Activated CD4-positive, alpha-beta T cell treated with anti-CD3 and anti-CD28 coated beads, Interleukin-2, amount 50 U/mL, for 16 hours (primary cell): ENCODE data around the gene TRIM59.
A peak's percentile ranks its signal among the peaks of the same experiment; 100 is the strongest.

Experiments used
- DNase-seq: peaks from one replicate; pipeline ENCODE4 v3.0.0-alpha.2; 2020

The TRIM59 gene, protein sequence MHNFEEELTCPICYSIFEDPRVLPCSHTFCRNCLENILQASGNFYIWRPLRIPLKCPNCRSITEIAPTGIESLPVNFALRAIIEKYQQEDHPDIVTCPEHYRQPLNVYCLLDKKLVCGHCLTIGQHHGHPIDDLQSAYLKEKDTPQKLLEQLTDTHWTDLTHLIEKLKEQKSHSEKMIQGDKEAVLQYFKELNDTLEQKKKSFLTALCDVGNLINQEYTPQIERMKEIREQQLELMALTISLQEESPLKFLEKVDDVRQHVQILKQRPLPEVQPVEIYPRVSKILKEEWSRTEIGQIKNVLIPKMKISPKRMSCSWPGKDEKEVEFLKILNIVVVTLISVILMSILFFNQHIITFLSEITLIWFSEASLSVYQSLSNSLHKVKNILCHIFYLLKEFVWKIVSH

DNA sequence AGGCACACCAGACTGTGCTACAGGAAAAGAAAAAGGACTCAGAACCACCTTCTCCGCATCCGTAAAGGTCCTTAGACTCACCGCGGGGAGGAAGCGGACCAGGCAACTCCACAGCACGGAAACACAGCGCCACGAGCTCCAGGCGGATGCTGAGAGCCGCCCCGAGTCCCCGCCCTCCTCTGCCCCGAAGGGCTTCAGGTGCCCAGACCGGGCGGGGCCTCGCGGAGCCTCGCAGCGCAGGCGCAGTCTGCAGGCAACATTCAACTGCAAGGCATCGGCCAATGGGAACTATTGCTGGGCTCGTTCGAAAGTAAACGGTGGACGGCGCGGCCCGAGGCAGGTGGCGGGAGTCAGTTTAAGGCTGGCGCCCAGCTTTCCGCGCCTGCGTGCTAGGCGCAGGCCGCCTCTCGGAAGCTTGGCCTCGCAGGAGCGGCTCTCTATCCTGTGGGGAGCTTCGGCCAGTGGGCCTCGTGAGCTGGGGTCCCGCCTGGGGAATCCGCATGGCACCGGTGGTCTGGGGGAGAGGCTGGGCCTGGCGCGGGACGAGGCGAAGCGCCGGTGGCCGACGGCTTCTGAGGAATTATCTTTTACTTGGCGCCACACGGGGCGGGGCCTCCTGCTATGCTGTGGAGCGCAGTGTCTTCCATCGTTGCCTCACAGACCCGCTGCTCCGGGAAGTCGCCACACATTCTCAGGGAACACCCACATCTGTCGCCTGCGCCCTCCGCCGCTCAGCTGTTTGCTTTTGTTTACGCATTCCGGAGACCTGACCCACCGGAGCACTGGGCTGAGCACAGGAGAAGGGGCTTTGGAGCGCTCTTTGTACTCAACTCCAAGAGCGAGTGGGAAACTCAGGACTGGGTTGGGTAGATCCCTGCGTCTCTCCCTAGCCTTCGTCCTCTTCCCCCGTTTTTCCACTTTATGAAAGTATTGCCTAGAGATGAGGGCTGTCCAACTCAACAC lies at the start of gene TRIM59:
TRIM59 (minus strand) TSS at position 151 of the 963 bp plus-strand sequence. CDS start 10,603 bp downstream, outside the sequence.
- DNase-seq, result peak; percentile 99

DNA sequence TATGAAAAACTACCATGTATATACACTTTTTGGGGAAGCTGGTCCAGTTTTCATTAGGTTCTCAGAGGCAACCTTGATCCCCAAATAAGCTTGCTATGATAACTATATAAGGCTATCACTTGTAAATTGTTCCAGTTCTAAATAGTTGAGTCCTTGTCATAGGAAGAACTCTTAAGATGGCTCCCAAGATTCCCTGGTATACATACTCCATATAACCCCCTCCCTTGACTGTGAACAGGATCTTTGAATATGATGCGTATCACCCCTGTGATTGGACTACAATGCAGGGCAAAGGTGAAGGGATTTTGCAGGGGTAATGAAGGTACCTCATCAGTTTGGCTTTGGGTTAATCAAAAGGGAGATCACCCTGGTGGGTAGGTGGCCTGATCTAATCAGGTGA lies 48.6 kb upstream of the TRIM59 start:
- no peak for DNase-seq

DNA sequence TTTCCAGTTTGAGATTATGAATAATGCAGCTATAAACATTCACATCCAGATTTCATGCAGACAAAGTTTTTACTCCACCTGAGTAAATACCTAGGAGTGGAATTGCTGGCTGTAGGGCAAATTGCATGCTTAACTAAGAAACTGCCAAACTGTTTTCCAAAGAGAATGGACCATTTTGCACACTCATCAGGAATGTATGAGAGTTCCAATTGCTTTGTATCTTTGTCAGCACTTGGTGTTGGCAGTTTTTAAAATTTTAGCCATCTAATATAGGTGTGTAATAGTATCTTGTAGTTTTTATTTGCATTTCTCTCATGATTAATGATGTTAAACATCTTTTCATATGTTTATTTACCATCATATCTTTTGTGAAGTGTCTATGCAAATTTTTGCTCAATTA lies 40.6 kb upstream of the TRIM59 start:
- no peak for DNase-seq

- peak; percentile 40 for DNase-seq
Observed at GRCh38 chr3:160486459-160486869, 36.9 kb upstream of the TRIM59 start.

DNA sequence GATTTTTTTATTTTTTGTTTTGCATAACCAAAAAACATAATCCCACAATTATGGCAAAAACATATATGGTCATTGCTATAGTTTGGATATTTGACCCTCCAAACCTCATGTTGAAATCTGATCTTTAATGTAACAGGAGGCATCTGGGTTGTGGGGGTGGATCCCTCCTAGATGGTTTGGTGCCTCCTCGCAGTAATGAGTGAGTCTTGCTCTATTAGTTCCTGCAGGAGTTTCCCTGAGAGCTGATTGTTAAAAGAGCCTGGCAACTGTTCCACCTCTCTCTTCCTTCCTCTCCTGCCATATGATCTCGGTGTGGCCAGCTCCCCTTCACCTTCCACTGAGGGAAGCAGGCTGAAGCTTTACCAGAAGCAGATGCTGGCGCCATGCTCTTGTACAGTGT lies 33.2 kb upstream of the TRIM59 start:
- DNase-seq, result no peak

DNA sequence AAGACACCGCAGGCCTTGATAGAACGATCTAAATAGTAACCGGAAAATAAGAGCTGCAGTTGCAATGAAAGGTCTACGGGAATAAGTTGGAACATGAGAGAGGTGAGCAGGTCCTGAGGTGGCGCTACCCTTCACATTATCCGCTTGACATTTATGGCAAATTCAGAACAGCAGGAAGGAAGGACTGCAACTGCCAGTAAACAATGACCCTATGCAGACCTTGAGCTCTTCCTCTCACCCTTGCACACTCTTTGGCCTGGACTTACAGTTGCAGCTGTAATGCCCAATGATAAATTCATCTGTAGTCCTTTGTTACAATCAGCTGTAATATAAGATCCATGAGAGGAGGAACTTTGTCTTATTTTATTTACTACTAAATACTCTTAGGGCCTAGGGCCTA lies 32.3 kb upstream of the TRIM59 start:
- no peak for DNase-seq

DNA sequence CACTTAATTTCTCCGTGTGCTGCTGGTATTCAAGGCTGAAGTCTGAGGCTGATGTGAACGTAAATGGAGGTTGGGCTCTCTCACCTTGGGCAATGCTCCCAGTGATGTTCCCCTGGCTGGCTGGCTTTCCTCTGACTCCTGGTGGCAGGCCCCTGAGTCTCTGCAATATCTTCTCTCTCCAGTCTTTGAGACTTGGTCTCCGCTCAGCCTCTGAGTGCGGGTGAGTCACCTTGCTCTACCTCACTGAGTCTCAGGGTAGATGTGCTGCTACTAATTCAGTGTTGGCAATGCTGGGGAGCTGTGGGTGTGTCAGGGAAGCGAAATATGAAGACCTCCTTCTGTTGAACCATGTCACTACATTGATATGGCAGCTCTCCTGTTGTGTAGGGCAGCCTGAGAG lies 31.3 kb upstream of the TRIM59 start:
- DNase-seq, result no peak

- no peak for DNase-seq
Observed at GRCh38 chr3:160479376-160479775, 29.8 kb upstream of the TRIM59 start.

DNA sequence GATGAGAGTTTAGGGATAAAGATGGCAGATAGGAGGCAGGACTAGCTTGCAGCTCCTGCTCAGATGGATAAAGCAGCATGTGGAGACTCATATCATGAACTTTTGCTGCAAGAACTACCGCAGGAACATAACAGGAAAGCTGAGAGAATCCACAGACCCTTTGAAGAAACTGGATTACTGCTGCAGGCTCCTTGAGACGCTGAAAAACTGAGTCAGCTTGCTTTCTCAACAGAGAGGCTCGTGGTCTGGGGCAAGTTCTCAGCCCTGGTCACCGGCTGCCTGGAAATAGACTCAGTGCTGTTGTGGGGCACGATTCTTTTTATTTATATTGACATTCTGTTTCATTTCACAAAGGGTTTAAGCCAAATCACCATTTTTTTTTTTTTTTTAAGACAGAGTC lies 28.8 kb upstream of the TRIM59 start:
- DNase-seq, result no peak

DNA sequence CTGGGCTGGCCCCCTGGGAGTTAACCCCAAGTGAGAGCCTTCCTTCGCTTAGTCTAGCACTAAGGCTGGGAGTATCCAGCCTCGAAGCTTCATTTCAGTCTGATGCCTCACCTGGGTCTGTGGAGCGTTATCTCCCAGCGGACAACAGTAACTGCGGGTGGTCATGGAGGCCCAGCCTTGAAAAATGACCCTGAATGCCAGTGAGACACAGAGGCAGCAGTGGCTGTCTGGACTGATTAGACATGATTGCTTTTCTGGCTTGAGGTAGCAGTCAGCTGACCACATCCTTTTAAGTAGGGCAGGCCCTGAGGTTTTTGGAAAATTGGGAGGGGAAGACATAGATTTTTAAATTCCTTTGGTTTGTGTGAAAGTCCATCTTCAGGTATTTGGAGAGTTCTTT lies 28.2 kb upstream of the TRIM59 start:
- no peak for DNase-seq

GRCh38 chr3:160475884-160476283 lies 26.3 kb upstream of the TRIM59 start:
- DNase-seq, result no peak

DNA sequence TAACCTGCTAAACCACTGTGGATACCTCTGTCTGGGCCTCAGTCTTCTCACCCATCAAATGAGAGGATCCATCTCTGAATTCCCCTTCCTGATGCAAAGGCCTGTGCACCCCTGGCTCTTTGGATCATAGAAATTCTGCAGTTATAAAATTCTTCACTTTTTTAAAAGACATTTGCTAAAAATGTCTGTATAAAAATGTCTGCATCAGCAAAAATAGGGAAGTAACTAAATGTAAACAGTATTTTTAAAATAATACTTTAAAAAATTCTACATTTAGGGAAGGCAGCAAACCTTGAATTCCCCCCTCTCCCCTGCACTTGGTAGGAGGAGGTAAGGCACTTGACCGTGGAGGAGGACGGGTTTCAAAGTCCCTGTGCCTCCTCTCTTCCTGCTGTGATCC lies 25.6 kb upstream of the TRIM59 start:
- DNase-seq, result no peak

DNA sequence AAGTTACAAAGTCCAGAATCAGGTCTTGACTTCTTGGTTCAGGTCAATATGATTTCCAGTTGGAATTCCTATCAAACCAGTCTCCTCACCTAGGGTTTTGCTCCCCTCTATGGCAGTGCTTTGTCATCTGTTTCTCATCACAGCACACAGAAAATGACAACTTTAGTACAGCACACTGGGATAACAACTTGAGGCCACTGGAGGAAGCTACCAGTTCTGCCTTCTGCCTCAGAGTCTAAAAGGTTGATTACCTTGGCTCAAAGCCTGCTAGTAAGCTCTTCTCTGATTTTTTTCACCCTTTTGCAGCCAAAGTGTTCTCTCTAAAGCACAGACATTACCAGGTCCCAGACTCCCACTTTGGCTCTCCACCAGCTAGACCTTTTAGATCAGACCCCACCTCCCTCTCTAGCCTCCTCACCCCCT lies 24.8 kb upstream of the TRIM59 start:
- DNase-seq, result no peak

- DNase-seq, result no peak
Observed at GRCh38 chr3:160473978-160474377, 24.4 kb upstream of the TRIM59 start.

DNA sequence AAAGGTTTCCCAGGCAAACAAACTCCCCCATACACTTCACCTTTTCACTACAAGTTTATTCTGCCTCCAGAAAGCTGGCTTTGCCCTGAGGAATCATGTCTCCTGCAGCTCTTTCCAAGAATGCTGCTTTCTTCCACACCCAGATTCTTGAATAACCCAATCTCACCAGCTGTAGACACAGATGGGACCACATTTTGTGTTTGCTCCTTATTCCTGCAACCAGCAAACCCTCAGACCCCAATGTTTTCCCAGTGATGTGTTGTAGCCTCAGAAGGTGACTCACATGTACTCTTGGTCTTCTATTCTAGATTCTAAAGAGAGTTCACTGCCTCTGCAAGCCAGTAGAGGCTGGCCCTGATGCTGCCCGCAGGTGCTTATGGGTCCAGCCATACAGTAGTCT lies 23.6 kb upstream of the TRIM59 start:
- no peak for DNase-seq

DNA sequence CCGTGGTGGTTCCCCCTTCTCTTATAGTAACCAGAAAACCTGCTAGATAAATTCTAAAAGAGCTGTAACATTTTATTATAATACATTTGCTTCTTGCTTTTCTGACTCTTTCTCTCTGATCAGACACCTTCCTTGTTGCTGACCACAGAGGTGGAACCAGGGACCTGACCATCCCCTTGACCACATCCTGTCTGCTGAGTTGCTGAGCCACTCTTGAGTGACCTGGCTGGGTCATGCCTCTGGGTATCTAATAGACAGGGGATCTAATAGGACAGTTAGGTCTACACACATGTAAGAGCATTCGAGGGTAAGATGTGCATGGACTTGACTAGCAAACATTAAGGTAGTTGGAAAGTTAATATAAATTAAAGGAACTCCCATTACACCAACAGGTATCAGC lies 22.8 kb upstream of the TRIM59 start:
- no peak for DNase-seq

GRCh38 chr3:160471892-160472291 lies 22.3 kb upstream of the TRIM59 start:
- DNase-seq, result no peak

DNA sequence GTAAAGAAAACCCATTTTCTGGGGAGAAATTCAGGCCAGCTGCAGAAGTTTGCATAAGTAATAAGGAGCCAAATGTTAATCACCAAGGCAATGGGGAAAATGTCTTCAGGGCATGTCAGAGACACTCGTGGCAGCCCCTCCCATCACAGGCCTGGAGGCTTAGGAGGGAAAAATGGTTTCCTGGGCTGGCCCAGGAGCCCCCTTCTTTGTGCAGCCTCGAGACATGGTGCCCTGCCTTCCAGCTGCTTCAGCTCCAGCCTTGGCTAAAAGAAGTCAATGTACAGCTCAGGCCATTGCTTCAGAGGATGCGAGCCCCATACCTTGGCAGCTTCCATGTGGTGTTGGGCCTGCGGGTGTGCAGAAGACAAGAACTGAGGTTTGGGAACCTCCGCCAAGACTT lies 20.6 kb upstream of the TRIM59 start:
- DNase-seq, result no peak

- DNase-seq, result no peak
Observed at GRCh38 chr3:160464971-160465370, 15.4 kb upstream of the TRIM59 start.

DNA sequence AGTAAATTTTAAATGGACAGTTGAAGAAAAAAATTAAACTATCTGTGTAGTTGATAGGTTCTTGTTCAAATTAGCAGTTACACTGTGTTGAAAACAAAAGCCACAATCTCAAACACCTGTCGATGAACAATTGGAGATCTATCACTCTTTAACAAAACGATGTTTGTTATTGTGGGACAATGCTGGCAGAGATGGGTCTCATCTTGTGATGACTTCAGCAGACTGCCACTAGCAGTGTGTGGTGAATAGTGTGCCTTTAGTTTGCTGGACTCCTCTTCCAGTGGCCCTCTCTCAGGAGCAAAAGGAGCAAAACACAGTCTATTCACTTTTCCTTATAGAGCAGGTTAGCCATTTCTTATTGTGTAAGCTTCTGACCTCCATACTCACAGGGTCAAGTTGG lies 14.7 kb upstream of the TRIM59 start:
- DNase-seq, result no peak

- DNase-seq, result no peak
Observed at GRCh38 chr3:160460033-160460432, 10.4 kb upstream of the TRIM59 start.

DNA sequence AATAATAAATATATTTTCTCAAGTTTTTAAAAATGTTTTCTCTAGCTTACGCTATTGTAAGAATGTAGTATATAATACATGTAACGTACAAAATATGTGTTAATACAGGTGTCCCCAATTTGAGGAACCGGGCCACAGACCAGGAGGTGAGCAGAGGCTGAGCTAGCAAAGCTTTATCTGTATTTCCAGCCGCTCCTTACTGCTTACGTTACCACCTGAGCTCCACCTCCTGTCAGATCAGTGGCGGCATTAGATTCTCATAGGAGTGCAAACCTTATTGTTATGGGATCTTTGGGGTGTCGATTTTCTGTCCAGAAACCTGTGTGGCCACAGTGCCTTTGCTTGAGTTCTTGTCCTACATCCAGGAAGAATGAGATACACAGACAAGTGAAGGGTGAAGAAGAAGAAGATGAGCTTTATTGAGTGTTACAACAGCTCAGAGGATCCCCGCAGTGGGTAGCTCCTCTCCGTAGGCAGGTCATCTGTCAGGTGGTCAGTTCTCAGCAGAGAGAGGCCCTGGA lies 9.9 kb upstream of the TRIM59 start:
- no peak for DNase-seq

DNA sequence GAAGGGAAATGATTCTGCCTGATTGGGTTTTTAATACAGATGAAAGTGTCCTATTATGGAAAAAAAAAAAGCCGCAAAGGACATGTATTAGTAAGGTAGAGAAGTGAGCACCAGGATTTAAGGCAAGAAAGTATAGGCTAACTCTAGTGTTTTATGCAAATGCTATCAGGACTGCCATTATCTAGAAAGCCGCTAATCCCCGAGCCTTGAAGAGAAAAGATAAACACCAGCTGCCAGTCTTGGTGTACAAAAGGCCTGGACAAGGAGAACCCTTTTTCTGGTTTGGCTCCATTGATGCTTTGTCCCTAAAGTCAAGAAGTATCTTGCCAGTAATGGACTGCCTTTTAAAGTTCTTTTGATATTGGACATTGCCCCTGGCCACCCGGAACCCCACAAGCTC lies 8.6 kb upstream of the TRIM59 start:
- DNase-seq, result no peak

DNA sequence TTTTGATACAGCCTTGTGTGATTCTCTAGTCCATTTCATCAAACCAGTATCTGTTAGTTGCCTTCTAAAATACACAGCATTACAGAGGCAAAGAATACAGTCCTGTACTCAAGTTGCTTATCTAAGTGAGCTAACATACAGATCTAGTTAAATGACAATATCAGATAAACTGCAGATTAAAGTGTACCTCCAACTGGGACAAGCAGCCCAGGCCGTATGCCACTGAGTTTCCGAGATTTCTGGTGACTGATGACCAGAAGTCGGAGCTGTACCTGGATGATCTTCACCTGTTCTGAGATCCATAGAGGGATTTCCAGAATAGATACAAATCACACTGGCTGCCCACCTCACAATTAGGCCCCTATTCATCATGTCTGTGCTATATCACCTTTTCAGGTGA lies 6.3 kb upstream of the TRIM59 start:
- no peak for DNase-seq
